NCI-H2227 (cell line): ENCODE data around the gene DRD2.

Source experiments
- DNase-seq: peaks from one replicate; lab custom pipeline; 2025; ENCODE audit not compliant: unreplicated experiment; lab: John Stamatoyannopoulos, UW

The DRD2 gene

GRCh38 chr11:113487622-113488021 lies 12.4 kb upstream of the DRD2 start:
- DNase-seq, result no peak

DNA sequence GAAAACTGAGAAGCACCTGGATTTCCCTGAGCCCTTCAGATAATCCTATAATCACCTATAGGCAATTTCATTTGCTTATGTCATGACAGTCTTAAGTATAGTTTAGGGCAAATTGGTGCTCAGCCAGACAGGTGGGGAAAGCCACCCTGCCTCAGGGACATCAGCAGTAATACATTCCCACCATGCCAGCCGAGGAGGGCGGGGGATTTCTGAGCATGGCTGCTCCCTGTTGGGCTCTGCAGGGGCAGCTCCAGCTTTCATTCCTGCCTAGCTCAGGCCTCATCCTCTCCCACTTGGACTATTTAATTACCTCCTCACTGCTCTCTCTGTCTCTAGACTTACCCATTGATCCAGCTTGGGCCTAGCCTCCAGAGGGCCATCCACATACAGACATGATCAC lies 9.0 kb upstream of the DRD2 start:
- DNase-seq, result peak; percentile 51

DNA sequence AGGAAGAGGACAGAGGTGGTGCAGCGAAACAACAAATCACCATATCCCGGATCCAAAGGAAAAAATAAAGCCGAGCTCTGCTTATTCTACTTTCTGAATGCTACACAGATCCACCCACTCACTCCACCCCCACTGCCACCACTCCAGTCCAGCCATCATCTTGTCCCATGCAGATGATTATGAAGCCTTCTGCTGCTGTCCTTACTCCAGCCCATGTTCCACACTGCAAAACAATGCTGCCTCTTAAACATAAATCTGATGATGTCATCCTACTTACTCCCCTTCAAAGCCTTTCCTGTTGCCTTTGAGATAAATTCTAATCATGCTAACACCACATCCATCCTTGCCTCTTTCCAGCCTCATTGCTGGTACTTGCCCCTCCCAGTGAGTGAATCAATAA lies 6.5 kb upstream of the DRD2 start:
- no peak for DNase-seq

- no peak for DNase-seq
These were observed 6.0 kb upstream of the DRD2 start for GRCh38 chr11:113481226-113481625.

GRCh38 chr11:113477321-113477720 lies 2.1 kb upstream of the DRD2 start:
- peak; percentile 38 for DNase-seq

DNA sequence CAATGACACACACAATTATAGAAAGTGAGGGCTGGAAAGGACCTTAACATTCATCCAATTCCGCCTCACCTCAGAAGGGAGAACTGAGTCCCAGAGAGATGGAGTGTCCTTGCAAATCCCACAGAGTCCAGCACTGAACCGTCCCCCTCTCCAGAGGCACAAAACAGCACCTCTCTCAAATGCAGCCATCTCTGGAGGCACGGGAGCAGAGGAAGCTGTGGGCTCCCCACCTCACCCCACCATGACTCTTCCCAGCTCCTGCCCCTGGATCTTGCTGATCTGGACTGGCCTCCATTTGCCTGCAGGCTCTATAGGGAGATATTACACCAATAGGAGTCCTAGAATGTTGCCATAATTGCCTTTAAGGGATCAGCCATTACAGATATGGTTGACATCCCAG lies 1.4 kb upstream of the DRD2 start:
- DNase-seq, result no peak

GRCh38 chr11:113474362-113475159 lies 637 bp downstream of the DRD2 start:
- DNase-seq, result peak; percentile 54

- peak; percentile 15 for DNase-seq
These were observed 1.2 kb downstream of the DRD2 start for GRCh38 chr11:113473983-113474361.

DNA sequence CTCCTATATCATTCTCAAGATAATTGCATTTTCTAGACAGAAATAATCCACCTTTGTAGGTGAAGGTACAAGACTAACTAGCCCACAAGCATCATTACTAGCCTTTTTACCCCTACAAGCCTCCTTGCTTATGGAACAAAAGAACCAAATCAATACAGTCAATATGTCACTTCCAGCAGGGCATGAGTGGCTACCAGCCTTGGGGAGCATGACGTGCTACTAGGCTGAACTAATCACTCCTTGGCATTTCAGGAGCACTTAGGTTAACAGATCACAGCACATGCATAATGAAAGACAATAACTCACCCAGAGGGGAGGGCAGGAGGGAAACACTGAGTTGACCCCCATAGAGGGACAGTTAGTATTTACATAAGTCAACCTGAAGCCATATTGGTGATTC lies 2.7 kb downstream of the DRD2 start:
- DNase-seq, result no peak

GRCh38 chr11:113470233-113470632 lies 5.0 kb downstream of the DRD2 start:
- DNase-seq, result peak; percentile 22

DNA sequence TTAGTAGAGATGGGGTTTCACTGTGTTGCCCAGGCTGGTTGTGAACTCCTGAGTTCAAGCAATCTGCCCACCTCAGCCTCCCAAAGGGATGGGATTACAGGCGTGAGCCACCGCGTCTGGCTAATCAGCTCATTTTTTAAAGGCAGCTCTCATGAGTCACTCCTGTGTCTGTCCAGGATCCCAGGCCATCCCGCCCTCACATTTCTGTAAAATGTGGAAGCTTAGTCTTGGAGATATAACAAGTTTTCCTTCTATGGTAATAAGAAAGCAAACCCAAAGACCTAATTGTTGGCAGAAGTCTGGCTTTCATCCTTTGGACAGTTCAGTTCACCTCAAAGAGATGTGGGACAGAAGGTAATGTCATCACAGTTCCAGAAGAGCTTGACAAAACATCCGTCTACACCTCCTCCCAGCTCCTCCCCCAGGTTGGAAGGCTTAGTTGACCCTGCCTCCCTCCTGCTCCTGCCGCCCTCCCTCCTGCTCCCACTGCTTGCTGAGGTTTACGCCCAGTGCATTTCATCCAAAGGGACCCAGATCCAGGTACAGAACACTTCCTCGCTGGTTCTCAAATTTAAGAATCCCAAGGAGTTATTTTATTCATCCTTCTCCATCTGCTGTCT lies 6.4 kb downstream of the DRD2 start:
- no peak for DNase-seq

DNA sequence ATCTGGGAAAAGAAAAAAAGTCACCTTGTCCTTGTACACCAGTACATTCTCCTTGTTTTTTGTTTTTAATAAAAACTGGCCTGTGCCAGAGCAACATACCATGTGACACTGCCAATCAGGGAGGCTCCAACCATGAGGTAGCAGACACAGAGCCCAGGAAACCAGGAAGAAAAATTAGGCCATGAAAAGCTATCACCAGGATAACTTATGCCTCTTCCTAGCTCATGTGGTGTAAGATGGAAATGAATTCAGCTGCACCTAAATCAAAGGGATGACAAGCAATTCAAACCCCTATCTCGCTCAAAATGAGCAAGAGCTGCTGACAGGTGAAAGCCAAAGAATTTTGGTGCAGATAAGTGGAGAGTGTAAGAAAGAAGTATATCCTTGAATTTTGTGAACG lies 7.7 kb downstream of the DRD2 start:
- DNase-seq, result no peak

- DNase-seq, result no peak
These were observed 9.4 kb downstream of the DRD2 start for GRCh38 chr11:113465786-113466185.

- DNase-seq, result no peak
These were observed 10.8 kb downstream of the DRD2 start for GRCh38 chr11:113464416-113464815.

DNA sequence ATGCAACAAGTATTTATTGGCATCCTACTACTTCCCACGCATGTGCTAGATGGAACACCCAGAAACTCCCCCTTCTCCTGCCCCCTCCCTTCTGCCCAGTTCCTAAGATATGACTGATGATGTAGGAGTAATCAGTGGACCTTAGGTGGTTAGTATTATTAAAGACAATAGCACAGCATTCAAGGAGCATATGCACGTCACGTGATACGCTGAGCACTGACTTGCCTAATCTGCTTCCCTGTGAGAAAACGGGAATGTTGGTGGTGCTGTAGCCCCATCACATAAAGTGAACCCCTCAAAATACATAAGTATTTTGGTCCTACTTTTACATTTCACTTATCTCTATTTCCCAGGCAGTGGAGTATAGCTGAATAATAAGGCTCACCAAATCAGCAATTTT lies 12.4 kb downstream of the DRD2 start:
- DNase-seq, result no peak

GRCh38 chr11:113461639-113462038 lies 13.6 kb downstream of the DRD2 start:
- no peak for DNase-seq

DNA sequence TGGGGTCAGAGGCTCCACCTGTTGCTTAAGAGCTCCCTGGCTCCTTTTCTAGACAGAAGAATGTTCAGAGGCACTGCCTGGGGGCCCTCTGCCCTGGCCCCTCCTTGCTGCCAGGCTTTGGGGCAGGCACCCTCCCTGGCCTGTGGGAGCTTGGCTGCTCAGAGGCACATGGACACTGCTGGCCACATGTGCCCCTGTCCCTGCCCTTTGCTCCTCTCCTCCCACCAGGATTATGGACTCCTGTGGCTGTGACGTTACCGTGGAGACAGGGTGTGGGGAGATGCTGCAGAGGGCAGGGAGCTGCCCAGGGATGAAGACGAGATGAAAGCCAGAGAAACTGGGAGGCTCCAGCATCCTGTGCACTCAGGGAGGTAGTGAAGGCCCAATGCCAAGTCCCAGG lies 14.7 kb downstream of the DRD2 start:
- no peak for DNase-seq

DNA sequence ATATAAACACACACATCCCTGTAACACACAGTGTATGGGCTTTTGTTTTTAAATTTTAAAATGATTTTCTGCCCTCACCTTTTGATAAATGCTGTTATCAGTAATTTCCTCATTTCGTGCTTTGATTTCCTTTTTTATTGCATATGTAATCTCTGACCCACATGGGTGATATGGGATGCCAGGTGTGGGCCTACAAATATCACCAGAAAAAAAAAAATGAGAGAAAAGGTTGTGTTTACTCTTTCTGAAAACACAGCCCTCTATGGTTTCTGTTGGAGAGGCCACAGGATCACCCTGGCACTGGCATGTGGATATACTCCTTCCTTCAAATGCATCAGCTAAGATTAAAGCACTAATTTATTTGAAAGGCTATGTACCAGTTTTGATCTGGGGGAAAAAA lies 17.0 kb downstream of the DRD2 start:
- DNase-seq, result no peak

- DNase-seq, result peak; percentile 69
These were observed 17.4 kb downstream of the DRD2 start for GRCh38 chr11:113457784-113458183.

DNA sequence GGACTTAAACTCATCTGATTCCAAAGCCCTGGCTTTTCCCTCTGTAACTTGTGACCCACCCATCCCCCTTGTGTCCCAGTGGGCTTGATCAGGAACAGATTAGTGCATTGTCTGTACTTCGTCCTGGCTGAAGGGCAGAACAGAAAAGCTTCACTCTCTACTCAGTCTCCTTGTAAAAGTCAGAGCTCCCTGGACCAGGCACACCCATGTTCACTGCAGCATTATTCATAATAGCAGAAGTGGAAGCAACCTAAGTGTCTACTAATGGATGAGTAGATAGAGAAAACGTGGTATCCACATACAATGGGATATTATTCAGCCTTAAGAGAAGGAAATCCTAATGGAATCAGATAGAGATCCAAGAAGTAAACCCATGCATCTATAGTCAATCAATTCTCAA lies 20.7 kb downstream of the DRD2 start:
- DNase-seq, result no peak

- no peak for DNase-seq
These were observed 25.5 kb downstream of the DRD2 start for GRCh38 chr11:113449743-113450142.

- peak; percentile 15 for DNase-seq
These were observed 26.9 kb downstream of the DRD2 start for GRCh38 chr11:113448316-113448677.
